H1 (cell line): ENCODE results near the gene FBXO30. TPM values are rescaled to one million over a fixed set of nuclear protein-coding genes. Genes with fewer than 3 reads are reported as not detected.

Source experiments
- CHD7 ChIP-seq: fragments of 300-600 bp; sonication (generic); IDR thresholded peaks from 2 replicates; pipeline ENCODE4 v1.7.1; 2012; ENCODE audit warnings: low read length, moderate library complexity, mild to moderate bottlenecking, inconsistent platforms; ENCODE audit not compliant: insufficient replicate concordance
- GABPA ChIP-seq: IDR thresholded peaks from 2 replicates; pipeline ENCODE4 v1.6.1; 2011; ENCODE audit warnings: mild to moderate bottlenecking, low read length, moderate library complexity, borderline replicate concordance; ENCODE audit not compliant: insufficient read depth
- KDM4A ChIP-seq: IDR thresholded peaks from one replicate; pipeline ENCODE4 v1.7.1; 2012; ENCODE audit warnings: low read depth, mild to moderate bottlenecking, moderate library complexity, low read length, inconsistent platforms; ENCODE audit not compliant: severe bottlenecking
- SAP30 ChIP-seq: fragments of 300-600 bp; sonication (generic); IDR thresholded peaks from 2 replicates; pipeline ENCODE4 v1.7.1; 2012; ENCODE audit warnings: low read length, moderate library complexity, mild to moderate bottlenecking, inconsistent platforms; ENCODE audit not compliant: insufficient read depth, insufficient replicate concordance
- SIX5 ChIP-seq: IDR thresholded peaks from 2 replicates; pipeline ENCODE4 v1.6.1; 2011; ENCODE audit warnings: mild to moderate bottlenecking, low read depth, low read length
- SRF ChIP-seq: IDR thresholded peaks from 2 replicates; pipeline ENCODE4 v1.6.1; 2011; ENCODE audit warnings: mild to moderate bottlenecking, low read depth, low read length, moderate library complexity
- SUZ12 ChIP-seq: fragments of 200-600 bp; sonication (generic); IDR thresholded peaks from 2 replicates; pipeline ENCODE4 v1.6.1; 2012; ENCODE audit warnings: mild to moderate bottlenecking, inconsistent platforms, low read length, moderate library complexity, mixed read lengths
- polyA plus RNA-seq, 7 experiments: library from polyadenylated mRNA; depleted of rRNA in 3 of 7; stranded (reverse) in 5 of 7; unstranded in 2 of 7; fragments of >200 nt in 5 of 7; fragments of 200-250 nt in 2 of 7; gene quantifications; 1 replicate in 5 of 7; 2 replicates in 1 of 7; 4 replicates in 1 of 7; pipeline versions ENCODE4 v1.2.1 to v1.2.3, GENCODE V29; 2011 to 2013; ENCODE audit warnings: missing spikeins in 2 of 7, mixed read lengths in 2 of 7
- total RNA-seq: library from RNA; stranded (reverse); fragmentation: NEBNext Ultra II Directional; extraction: Animal tissue kit (Norgen Biotek cat#: 25700); gene quantifications from 2 replicates; pipeline ENCODE4 v1.2.1, GENCODE V29; 2021

The FBXO30 gene
- total and polyA plus RNA-seq, 2 of the 8 experiments (the other 6 are each of a cell fraction or from before 2014, with no cell fraction given), result 3.9 to 18.3 TPM

- TF ChIP-seq CHD7 (no peak), GABPA (no peak), SUZ12 (no peak), SAP30 (no peak), SRF (no peak), KDM4A (no peak), SIX5 (no peak)
These were observed 5.4 kb upstream of the FBXO30 start (continued) for GRCh38 chr6:145819994-145820393.
